HEK293 (cell line): Measurements from ENCODE around the gene DNAH1.

ENCODE experiments used
- CTCF ChIA-PET: fragments of 350-600 bp; formaldehyde crosslinking; extraction: SDS; loops from one replicate; lab custom pipeline; 2021; ENCODE audit warnings: antibody characterized with exemption; lab: Yijun Ruan, JAX
- POLR2A ChIA-PET: fragments of 300-600 bp; formaldehyde crosslinking; extraction: SDS; loops from one replicate; lab custom pipeline; 2020; ENCODE audit warnings: antibody characterized with exemption, inconsistent platforms; lab: Yijun Ruan, JAX
- H3K27ac ChIP-seq: fragments of 200-500 bp; sonication (Bioruptor generic); 2 replicates; pipeline ENCODE4 v1.5.1; 2014; ENCODE audit warnings: low read depth, low read length, control low read depth, inconsistent platforms; ENCODE audit errors: extremely low read depth
- H3K36me3 ChIP-seq, 2 experiments: fragments of 200-500 bp in 1 of 2; sonication (Bioruptor generic) in 1 of 2; 1 replicate in 1 of 2; 2 replicates in 1 of 2; pipeline ENCODE4 v1.5.1; 2014 to 2017; ENCODE audit warnings: inconsistent platforms in 2 of 2, low read length in 2 of 2; ENCODE audit not compliant: control insufficient read depth in 2 of 2, insufficient read depth in 1 of 2
- H3K4me1 ChIP-seq: fragments of 200-500 bp; sonication (Bioruptor generic); 2 replicates; pipeline ENCODE4 v1.5.1; 2014; ENCODE audit warnings: mild to moderate bottlenecking, low read length, inconsistent platforms; ENCODE audit not compliant: control insufficient read depth, insufficient read depth
- H3K4me3 ChIP-seq: 2 replicates; pipeline ENCODE4 v1.5.1; 2011; ENCODE audit warnings: low read depth, mild to moderate bottlenecking, control low read depth, low read length, moderate library complexity
- H3K9me3 ChIP-seq: fragments of 200-500 bp; sonication (Bioruptor generic); 2 replicates; pipeline ENCODE4 v1.5.1; 2014; ENCODE audit warnings: low read depth, low read length, inconsistent platforms; ENCODE audit not compliant: control insufficient read depth, insufficient read depth
- CTCF ChIP-seq: fragments of 450-650 bp; formaldehyde crosslinking; IDR thresholded peaks from 2 replicates; pipeline ENCODE4 v1.5.1; 2016; ENCODE audit warnings: missing biosample characterization, missing genetic modification characterization
- GLIS1 ChIP-seq: fragments of 450-650 bp; formaldehyde crosslinking; IDR thresholded peaks from 2 replicates; pipeline ENCODE4 v1.5.1; 2016; ENCODE audit warnings: missing biosample characterization, missing genetic modification characterization
- GLIS2 ChIP-seq: fragments of 450-650 bp; formaldehyde crosslinking; IDR thresholded peaks from 2 replicates; pipeline ENCODE4 v1.5.1; 2016; ENCODE audit warnings: missing biosample characterization, missing genetic modification characterization
- KLF1 ChIP-seq: fragments of 450-650 bp; formaldehyde crosslinking; IDR thresholded peaks from 2 replicates; pipeline ENCODE4 v1.5.1; 2016; ENCODE audit warnings: missing biosample characterization, missing genetic modification characterization
- OSR2 ChIP-seq: fragments of 450-650 bp; formaldehyde crosslinking; IDR thresholded peaks from 2 replicates; pipeline ENCODE4 v1.5.1; 2016; ENCODE audit warnings: missing biosample characterization, missing genetic modification characterization
- PRDM10 ChIP-seq: fragments of 450-650 bp; formaldehyde crosslinking; IDR thresholded peaks from 2 replicates; pipeline ENCODE4 v1.5.1; 2016; ENCODE audit warnings: missing biosample characterization, missing genetic modification characterization
- SALL2 ChIP-seq: fragments of 450-650 bp; formaldehyde crosslinking; IDR thresholded peaks from 2 replicates; pipeline ENCODE4 v1.5.0; 2017; ENCODE audit warnings: missing biosample characterization, mild to moderate bottlenecking, missing genetic modification characterization, borderline replicate concordance
- SCRT1 ChIP-seq: fragments of 450-650 bp; formaldehyde crosslinking; IDR thresholded peaks from 2 replicates; pipeline ENCODE4 v1.5.1; 2016; ENCODE audit warnings: missing biosample characterization, missing genetic modification characterization, borderline replicate concordance
- SCRT2 ChIP-seq: fragments of 450-650 bp; formaldehyde crosslinking; IDR thresholded peaks from 2 replicates; pipeline ENCODE4 v1.5.1; 2016; ENCODE audit warnings: missing biosample characterization, missing genetic modification characterization
- SP2 ChIP-seq: fragments of 450-650 bp; formaldehyde crosslinking; IDR thresholded peaks from 2 replicates; pipeline ENCODE4 v1.5.1; 2016; ENCODE audit warnings: missing biosample characterization, missing genetic modification characterization
- SP3 ChIP-seq: fragments of 450-650 bp; formaldehyde crosslinking; IDR thresholded peaks from 2 replicates; pipeline ENCODE4 v1.5.1; 2016; ENCODE audit warnings: missing biosample characterization, missing genetic modification characterization
- ZBTB21 ChIP-seq: fragments of 450-650 bp; formaldehyde crosslinking; IDR thresholded peaks from 2 replicates; pipeline ENCODE4 v1.5.1; 2017; ENCODE audit warnings: missing biosample characterization, missing genetic modification characterization
- ZBTB44 ChIP-seq: fragments of 450-650 bp; IDR thresholded peaks from 2 replicates; pipeline ENCODE4 v1.5.1; 2018; ENCODE audit warnings: missing biosample characterization, mild to moderate bottlenecking, missing genetic modification characterization
- ZBTB8A ChIP-seq: fragments of 450-650 bp; formaldehyde crosslinking; IDR thresholded peaks from 2 replicates; pipeline ENCODE4 v1.5.1; 2016; ENCODE audit warnings: missing biosample characterization, missing genetic modification characterization
- ZIC2 ChIP-seq: fragments of 450-650 bp; formaldehyde crosslinking; IDR thresholded peaks from 2 replicates; pipeline ENCODE4 v1.5.1; 2016; ENCODE audit warnings: missing biosample characterization, missing genetic modification characterization
- ZNF133 ChIP-seq: fragments of 450-650 bp; formaldehyde crosslinking; IDR thresholded peaks from 2 replicates; pipeline ENCODE4 v1.5.1; 2016; ENCODE audit warnings: missing biosample characterization, missing genetic modification characterization
- ZNF335 ChIP-seq: fragments of 450-650 bp; formaldehyde crosslinking; conservative IDR thresholded peaks from 2 replicates; pipeline ENCODE4 v1.5.1; 2016; ENCODE audit warnings: missing biosample characterization, missing genetic modification characterization
- ZNF366 ChIP-seq: fragments of 450-650 bp; formaldehyde crosslinking; conservative IDR thresholded peaks from 2 replicates; pipeline ENCODE4 v1.5.1; 2016; ENCODE audit warnings: missing biosample characterization, missing genetic modification characterization
- ZNF658 ChIP-seq: fragments of 450-650 bp; formaldehyde crosslinking; IDR thresholded peaks from 2 replicates; pipeline ENCODE4; 2016; ENCODE audit warnings: missing biosample characterization, missing genetic modification characterization
- ZSCAN4 ChIP-seq: fragments of 450-650 bp; formaldehyde crosslinking; IDR thresholded peaks from 2 replicates; pipeline ENCODE4 v1.5.1; 2017; ENCODE audit warnings: missing biosample characterization, missing genetic modification characterization

Gene DNAH1

GRCh38 chr3:52444860-52445793 lies 129.0 kb downstream of the DNAH1 start, which contains the start of gene SEMA3G:
TSS of gene SEMA3G (minus strand) at chr3:52445103. CDS start at chr3:52445027, 76 bp downstream.
- no peaks in the 10 kb centered on the region for H3K36me3 ChIP-seq
- CTCF ChIA-PET = interaction anchor here (0.7 to 7.9 kb wide), 5 partner anchors 12 to 105 kb away, joined by 3 to 97 read pairs (median 59); no protein-coding TSS in a partner anchor
- no peak within 1 kb of the TSS for H3K27ac ChIP-seq
- no peak within 1 kb of the TSS for H3K4me3 ChIP-seq
- TF ChIP-seq OSR2 (tag by site-specific recombination) = no peak
- 0 out of 2 replicates have a peak, but pooled peaks have one; percentile 29 for TF ChIP-seq KLF1 (tag by site-specific recombination)
- peak; percentile 80 for TF ChIP-seq ZSCAN4 (tag by site-specific recombination)
- no peak for TF ChIP-seq ZBTB44 (tag by site-specific recombination)
- peak; percentile 50 for TF ChIP-seq PRDM10 (tag by site-specific recombination)
- TF ChIP-seq SCRT2 (tag by site-specific recombination) = peak; percentile 54
- peak; percentile 88 for TF ChIP-seq ZIC2 (tag by site-specific recombination)
- peak; percentile 50 for TF ChIP-seq SP2 (tag by site-specific recombination)
- peak; percentile 64 for TF ChIP-seq CTCF (tag by site-specific recombination)
- TF ChIP-seq SCRT1 (tag by site-specific recombination) = peak; percentile 45; the same call in 1 of the 2 replicates
- TF ChIP-seq ZNF133 (tag by site-specific recombination) = peak; percentile 47; the same call in 1 of the 2 replicates
- peak; percentile 55 for TF ChIP-seq ZNF366 (tag by site-specific recombination)
- peak; percentile 92 for TF ChIP-seq SP3
- peak; percentile 63 for TF ChIP-seq GLIS1 (tag by site-specific recombination)
- TF ChIP-seq ZNF335 (tag by site-specific recombination) = 0 out of 2 replicates have a peak, but pooled peaks have one; percentile 17
- TF ChIP-seq ZBTB21 (tag by site-specific recombination) = no peak
- peak; percentile 62 for TF ChIP-seq ZBTB8A (tag by site-specific recombination)
- peak; percentile 35; the same call in 1 of the 2 replicates for TF ChIP-seq GLIS2 (tag by site-specific recombination)
- TF ChIP-seq SALL2 (tag by site-specific recombination) = no peak
- TF ChIP-seq ZNF658 (tag by site-specific recombination) = no peak
- no peaks in the 10 kb centered on the region for H3K4me1 ChIP-seq
- POLR2A ChIA-PET = no interaction called here
- H3K9me3 ChIP-seq = no peaks in the 10 kb centered on the region
